Endothelial cell (in vitro differentiated cells): ENCODE measurements around the gene FOXA3. TPM values are rescaled to one million over a fixed set of nuclear protein-coding genes. Genes with fewer than 3 reads are reported as not detected.

Experiments used
- DNase-seq: peaks from one replicate; pipeline ENCODE4 v3.0.0; 2021; ENCODE audit warnings: low spot score
- H3K27ac Mint-ChIP-seq: one replicate; pipeline ENCODE4 v1.8.0; 2021; ENCODE audit warnings: mixed read lengths, inconsistent platforms; ENCODE audit not compliant: unreplicated experiment
- H3K27me3 Mint-ChIP-seq: one replicate; pipeline ENCODE4 v1.8.0; 2021; ENCODE audit warnings: mild to moderate bottlenecking, moderate library complexity, mixed read lengths, inconsistent platforms; ENCODE audit not compliant: unreplicated experiment
- H3K36me3 Mint-ChIP-seq: one replicate; pipeline ENCODE4 v1.8.0; 2021; ENCODE audit warnings: mild to moderate bottlenecking, low read depth, mixed read lengths, inconsistent platforms; ENCODE audit not compliant: unreplicated experiment
- H3K4me1 Mint-ChIP-seq: one replicate; pipeline ENCODE4 v1.8.0; 2021; ENCODE audit warnings: mild to moderate bottlenecking, mixed read lengths, inconsistent platforms; ENCODE audit not compliant: unreplicated experiment
- H3K4me3 Mint-ChIP-seq: one replicate; pipeline ENCODE4 v1.8.0; 2021; ENCODE audit warnings: mild to moderate bottlenecking, mixed read lengths, inconsistent platforms; ENCODE audit not compliant: unreplicated experiment
- H3K9me3 Mint-ChIP-seq: one replicate; pipeline ENCODE4 v1.8.0; 2021; ENCODE audit warnings: mixed read lengths, inconsistent platforms; ENCODE audit not compliant: unreplicated experiment
- CTCF ChIP-seq: fragments of 200-600 bp; sonication (generic); IDR thresholded peaks from one replicate; pipeline ENCODE4 v1.5.0; 2021; ENCODE audit warnings: antibody characterized with exemption; ENCODE audit not compliant: unreplicated experiment
- long read RNA-seq: library from polyadenylated mRNA; unstranded; transcript quantifications from one replicate; pipeline ENCODE4 v2.0.0, GENCODE V29; 2020; ENCODE audit not compliant: unreplicated experiment
- total RNA-seq: library from RNA; stranded (reverse); fragmentation: NEBNext Ultra II Directional; extraction: Animal tissue kit (Norgen Biotek cat#: 25700); gene quantifications from one replicate; pipeline ENCODE4 v1.2.1, GENCODE V29; 2021; ENCODE audit not compliant: unreplicated experiment

FOXA3 gene
- total RNA-seq: 1.1 TPM
- long read RNA-seq, partial matches to known transcripts: 0 of 1 reads
- long read RNA-seq, other reads (novel, unspliced or antisense): 1 of 1 reads

- H3K9me3 Mint-ChIP-seq: no peaks in the 10 kb centered on the region
- peak within 1 kb of the TSS; percentile 89 for H3K27ac Mint-ChIP-seq
- DNase-seq: peak; percentile 71
- H3K27me3 Mint-ChIP-seq: peaks cover 14% of the 10 kb centered on the region
- peaks cover 18% of the 10 kb centered on the region for H3K4me1 Mint-ChIP-seq
- TF ChIP-seq CTCF: peak; percentile 71
- H3K36me3 Mint-ChIP-seq: peaks cover 6% of the 10 kb centered on the region
- H3K4me3 Mint-ChIP-seq: peak within 1 kb of the TSS; percentile 97
Measured at GRCh38 chr19:45863840-45864628, at the start of gene FOXA3. FOXA3 (plus strand) TSS chr19:45864326; CDS start chr19:45864457, 131 bp downstream.

GRCh38 chr19:45814851-45815480 lies 49.2 kb upstream of the FOXA3 start, which contains the start of gene RSPH6A:
RSPH6A (minus strand) TSS chr19:45815308; CDS start chr19:45815176, 132 bp downstream.
- peak; percentile 28 for DNase-seq
- Mint-ChIP-seq H3K27me3 (peaks cover 11% of the 10 kb centered on the region), H3K36me3 (peaks cover 6% of the 10 kb centered on the region), H3K4me1 (no peaks in the 10 kb centered on the region), H3K9me3 (no peaks in the 10 kb centered on the region), H3K4me3 (peak within 1 kb of the TSS; percentile 91), H3K27ac (peak within 1 kb of the TSS; percentile 81)
- TF ChIP-seq CTCF: no peak

GRCh38 chr19:45815481-45816216 lies 48.5 kb upstream of the FOXA3 start:
- no peaks in the 10 kb centered on the region for H3K4me1 Mint-ChIP-seq
- H3K27ac Mint-ChIP-seq: peak overlapping the region; percentile 81

GRCh38 chr19:45816236-45817009 lies 47.7 kb upstream of the FOXA3 start:
- H3K4me1 Mint-ChIP-seq: peaks cover 3% of the 10 kb centered on the region
- no peak for TF ChIP-seq CTCF
- peaks cover 13% of the 10 kb centered on the region for H3K27me3 Mint-ChIP-seq
- peaks cover 6% of the 10 kb centered on the region for H3K36me3 Mint-ChIP-seq
- DNase-seq: peak; percentile 40
- H3K9me3 Mint-ChIP-seq: no peaks in the 10 kb centered on the region
- no peak overlapping the region for H3K27ac Mint-ChIP-seq
- peak overlapping the region; percentile 83 for H3K4me3 Mint-ChIP-seq

More at GRCh38 chr19:45815481-45816216, 48.5 kb upstream of the FOXA3 start:
- Mint-ChIP-seq H3K9me3 (no peaks in the 10 kb centered on the region), H3K27me3 (peaks cover 13% of the 10 kb centered on the region), H3K36me3 (peaks cover 6% of the 10 kb centered on the region), H3K4me3 (peak overlapping the region; percentile 91)
- no peak for TF ChIP-seq CTCF
- peak; percentile 85 for DNase-seq
